GM18909 (cell line): ENCODE results near the gene ARHGAP15.

ENCODE experiments used
- ATAC-seq: cut with Tn5 transposase; IDR thresholded peaks from one replicate; pipeline ENCODE4 v1.9.1; 2021; ENCODE audit warnings: mild to moderate bottlenecking; ENCODE audit not compliant: unreplicated experiment, poor library complexity

Gene ARHGAP15

DNA sequence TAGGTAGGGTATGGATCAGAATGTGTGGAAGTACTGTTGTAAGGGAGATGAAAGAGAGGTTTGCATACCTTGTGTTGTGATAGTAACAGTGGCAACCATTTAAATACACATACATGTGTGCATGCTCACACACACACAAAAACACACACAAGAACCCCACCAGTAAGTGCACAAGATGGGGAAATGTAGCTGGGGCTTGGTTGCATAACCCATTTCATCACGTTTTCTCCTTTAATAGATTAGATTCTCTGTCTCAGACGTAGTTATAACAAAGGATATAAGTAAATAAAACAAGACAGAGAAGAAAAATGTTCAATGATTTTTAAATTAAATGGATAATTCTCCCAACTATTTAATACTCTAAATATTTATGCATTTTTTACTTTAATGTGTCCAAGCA is 13.4 kb downstream of the ARHGAP15 start:
- no peak for ATAC-seq

DNA sequence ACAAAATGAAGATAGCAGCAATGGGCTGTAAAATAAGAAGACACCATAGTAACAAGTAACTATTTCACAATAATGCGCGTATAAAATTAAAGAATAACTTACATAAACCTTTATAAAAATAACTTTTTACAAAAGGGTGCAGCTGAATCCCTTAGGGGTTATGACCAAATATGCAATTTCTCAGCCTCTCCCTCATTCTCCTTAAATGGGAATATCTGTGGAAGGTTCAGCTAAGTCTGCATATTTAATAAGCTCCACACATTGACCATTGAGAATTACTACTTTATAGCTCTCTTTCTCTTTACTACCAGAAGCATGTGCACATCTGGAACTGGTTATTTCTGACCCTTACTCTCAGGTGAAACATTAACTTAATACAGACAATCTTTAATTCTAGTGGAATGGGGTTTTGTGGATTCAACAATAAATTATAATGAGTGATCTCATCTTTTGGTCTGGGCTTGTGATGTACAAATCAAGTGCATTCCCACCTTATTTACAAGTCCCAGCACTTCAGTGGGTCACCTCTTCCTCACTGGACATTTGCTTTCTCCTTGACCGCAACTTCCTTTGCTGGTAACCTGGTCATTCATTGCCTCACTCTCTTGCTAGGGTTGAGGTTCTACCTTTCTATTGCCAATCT is 15.7 kb downstream of the ARHGAP15 start:
- no peak for ATAC-seq

DNA sequence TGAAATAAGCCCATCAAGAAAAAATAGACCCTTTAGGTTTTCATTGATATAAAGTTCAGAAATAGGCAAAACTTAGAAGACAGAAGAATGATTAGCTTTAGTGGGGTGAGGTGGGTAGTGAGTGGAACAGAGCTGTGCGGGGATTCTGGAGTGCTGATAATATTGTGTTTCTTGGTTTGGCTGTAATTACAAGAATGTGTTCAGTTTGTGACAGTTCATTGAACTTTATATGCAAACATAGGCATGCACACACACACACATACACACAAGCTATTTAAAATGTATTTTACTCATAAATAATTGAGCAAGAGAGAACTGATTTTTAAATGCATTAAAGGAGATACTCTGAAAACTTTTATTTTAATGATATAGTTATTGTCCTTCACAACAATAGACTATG is 17.1 kb downstream of the ARHGAP15 start:
- ATAC-seq, result no peak

DNA sequence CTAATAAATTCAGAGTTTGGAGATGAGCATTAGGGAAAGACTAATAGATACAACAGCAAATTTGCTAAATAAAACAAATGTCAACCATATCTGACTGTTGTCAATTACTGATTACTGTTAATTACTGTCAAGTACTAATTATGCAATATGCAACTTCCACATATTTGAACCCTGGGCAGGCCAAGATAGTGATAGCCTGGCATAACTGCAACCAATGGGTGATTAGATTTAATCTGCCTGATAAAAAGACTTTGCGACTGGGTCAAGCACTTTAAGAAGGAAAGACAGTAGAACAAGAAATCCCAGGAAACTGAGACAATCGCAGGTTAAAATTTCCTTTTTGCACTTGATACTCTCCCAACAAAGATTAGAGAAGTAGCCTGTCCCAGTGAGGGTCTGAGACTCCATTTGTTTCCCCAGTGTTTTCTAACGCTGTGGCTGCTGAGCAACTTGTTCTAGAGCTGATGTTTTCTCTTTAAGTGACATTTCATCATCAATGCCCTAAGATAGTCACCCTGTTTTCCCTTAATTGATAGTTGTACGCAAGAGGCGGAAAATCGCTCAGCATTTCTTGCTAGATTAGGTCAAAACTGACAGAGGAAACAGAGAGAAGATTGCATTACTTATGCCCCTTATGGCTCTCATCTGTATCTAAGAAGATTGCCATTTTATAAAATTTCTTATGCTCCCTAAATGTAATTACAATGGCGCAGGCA is 17.8 kb downstream of the ARHGAP15 start:
- ATAC-seq, result no peak

DNA sequence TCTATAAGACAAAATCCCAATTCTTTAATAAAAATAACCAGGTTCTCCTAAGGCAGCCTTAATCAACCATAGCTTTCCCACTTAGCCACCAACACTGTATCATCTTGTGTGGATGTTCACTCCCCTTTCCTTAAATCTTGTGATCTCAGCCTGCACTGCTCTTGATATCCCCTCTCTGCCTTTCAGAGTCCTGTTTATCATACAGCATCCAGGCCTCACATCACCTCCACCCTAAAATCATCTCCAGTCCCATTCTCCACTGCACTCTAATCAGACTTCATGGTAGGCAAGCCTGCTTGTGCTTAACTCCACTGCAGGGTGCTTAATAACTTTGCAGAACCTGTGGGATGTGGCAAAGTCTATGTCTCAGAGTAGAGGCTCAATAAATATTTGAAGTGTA is 18.8 kb downstream of the ARHGAP15 start:
- ATAC-seq, result no peak

DNA sequence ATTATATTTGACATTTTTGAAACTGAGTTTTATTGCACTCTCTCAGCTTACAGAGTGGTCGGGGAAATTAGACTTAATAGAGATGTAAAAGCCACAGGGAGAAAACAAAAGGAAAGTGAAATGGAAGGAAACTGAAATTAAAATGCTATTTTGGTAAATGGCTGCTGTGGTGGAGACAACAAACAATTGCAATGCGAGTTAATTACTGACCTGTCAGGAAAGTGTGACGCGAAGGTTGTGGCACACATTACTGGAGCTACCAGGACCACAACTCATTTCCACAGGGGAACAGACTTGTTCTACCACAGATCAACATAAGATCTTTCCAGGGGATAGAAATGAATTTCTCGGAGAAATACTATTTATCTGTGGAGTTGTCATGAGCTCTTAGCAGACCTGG is 19.5 kb downstream of the ARHGAP15 start:
- ATAC-seq, result peak; percentile 67

DNA sequence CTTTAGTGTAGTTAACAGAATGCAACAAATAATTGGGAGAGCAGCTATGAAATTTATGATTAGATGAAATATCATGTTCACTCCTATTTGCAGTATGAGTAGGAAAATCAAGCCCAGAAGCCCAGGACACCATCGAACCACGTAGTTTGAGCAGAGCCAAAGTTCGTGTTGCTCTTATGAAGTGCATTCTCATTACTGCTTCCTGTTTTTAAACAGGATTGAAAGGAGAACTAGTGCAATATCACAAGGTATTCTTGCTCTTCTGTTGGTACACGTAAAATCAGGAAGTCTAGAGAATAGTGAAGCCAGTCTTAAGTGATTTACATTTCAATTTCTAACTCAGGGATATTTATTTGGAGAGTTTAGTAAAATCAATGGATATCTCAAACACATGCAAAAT is 21.1 kb downstream of the ARHGAP15 start:
- ATAC-seq, result peak; percentile 58

DNA sequence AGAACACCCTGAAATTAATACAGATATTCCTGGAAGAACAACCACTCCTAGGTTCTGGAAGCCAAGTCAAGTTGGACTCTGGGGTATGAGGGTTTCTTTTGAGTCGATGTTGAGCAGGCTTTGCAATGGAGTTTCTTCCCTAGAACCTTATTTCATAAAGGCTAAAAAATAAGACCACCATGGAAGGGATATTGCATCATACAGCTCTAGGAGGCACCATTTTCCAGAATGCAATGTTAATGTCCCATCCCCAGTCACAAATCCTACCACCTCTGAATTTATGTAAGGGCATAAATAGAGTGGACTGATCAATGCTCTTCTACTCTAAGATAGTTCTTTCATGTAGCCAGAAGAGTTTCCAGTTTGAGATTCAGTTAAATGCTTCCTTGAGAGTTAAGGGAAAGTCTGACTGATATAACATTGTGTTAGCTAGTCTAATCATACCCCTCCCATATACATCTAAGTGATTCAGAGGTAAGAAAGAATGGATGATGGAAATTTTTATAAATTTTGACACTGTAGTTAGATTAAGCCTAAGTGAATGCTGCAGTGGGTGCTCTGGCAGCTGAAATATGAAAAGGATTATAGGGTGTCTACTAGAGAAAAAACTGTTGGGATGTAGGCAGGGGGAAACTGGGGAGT is 22.0 kb downstream of the ARHGAP15 start:
- ATAC-seq, result no peak

DNA sequence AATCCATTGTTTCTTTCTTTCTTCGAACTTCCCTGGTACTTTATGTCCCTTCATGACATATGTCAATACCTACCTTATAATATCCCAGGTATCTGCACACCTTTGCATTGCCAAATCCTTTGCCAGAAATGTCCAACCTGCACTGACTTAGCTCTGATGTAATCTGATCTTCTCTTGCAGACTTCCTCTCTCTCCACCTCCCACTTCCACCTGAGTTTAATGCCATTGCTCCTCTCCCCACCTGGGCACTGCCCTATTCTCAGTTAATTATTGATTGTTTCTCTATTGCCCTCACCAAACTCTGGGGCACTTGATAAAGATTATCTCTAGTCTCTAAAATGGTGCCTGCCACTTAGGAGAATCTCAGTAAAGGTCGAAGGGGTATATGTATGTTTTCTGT is 23.0 kb downstream of the ARHGAP15 start:
- no peak for ATAC-seq

DNA sequence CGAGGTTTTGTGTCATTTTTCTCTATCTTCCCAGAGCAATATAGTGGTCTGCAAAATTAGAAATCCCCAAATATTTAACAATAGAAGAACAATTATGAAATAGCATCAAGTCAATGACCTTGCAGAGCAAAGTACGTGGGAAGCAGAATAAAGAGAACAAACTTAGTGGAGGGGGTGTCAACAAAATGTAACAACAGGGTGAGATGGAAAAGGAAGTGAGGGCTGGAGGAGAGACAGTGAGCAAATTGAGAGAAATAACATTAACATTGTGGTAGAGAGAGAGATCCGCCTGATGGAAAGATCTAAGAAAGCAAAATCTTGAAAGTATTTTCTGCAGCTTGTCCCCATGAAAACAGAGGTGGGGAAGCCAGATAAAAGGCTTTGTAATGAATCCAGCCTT is 23.4 kb downstream of the ARHGAP15 start:
- no peak for ATAC-seq

DNA sequence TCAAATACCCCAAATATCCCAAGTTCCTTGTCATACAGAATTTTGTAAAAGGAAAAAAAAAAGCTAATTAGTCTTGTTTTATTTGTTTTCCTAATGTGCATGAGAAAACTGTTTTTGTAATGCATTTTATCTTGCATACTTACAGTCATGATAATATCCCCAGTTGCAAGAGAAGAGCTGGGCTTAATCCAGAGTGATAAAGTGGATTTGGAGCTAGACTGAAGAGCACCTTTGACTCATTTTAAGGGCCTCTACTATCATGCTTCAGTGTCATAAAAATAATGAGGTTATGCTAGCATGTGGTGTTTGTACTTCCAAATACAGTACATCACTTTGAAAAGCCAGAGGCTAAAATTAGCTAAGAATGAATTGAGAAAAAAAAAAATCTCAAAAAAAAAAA is 26.4 kb downstream of the ARHGAP15 start:
- no peak for ATAC-seq

DNA sequence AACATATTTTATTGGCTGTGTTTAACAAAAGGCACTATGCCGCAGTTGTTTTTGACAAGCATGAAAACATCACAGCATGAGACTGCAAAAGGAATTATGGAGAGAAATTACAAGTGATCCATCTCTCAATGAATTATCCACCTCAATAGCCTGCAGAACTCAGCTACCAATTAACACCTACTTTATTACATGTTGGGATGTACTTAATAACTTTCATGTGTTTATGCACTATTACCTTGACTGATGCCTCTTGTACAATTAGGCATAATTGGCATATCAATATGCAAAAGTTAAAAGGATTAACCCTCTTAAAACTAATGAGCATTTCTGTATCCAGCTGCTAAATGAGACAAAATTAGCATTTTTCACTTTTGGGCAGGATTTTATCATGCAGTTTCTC is 27.8 kb downstream of the ARHGAP15 start:
- ATAC-seq, result no peak

DNA sequence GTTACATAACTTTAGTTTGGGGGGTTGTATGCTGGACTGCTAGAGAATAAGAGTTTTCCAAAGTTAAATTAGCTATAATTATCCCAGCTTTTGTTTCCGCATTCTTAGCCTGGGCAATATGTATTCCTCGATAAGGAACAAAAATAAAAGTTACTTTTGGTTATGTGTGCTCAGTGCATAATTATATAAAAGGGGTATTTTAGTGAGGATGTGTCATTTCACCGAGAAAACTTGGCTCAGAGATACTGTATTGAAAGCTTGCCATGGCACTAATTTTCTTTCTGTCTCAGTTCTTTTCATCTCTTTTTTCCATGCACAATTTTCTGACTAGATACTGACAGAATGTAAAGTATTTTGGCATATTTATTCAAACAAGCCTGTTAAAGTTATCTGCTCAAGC is 28.2 kb downstream of the ARHGAP15 start:
- ATAC-seq, result no peak

DNA sequence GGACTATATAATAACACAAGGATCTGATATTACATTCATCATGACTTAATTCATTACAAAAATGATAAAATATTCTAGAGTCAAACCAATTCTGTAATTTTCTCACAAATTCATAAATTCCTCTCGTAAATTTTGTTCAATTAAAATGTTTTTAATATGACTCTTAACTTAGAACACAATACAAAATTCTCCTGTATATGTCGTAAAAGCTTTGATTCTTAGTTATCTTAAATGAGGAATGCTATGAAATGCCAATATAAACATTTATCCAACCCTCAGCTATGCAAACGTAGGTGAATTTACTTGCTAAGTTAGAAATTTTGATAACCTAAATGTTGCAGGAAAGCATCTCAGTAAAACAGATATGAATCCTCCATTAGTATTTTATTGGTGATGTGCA is 28.9 kb downstream of the ARHGAP15 start:
- no peak for ATAC-seq

DNA sequence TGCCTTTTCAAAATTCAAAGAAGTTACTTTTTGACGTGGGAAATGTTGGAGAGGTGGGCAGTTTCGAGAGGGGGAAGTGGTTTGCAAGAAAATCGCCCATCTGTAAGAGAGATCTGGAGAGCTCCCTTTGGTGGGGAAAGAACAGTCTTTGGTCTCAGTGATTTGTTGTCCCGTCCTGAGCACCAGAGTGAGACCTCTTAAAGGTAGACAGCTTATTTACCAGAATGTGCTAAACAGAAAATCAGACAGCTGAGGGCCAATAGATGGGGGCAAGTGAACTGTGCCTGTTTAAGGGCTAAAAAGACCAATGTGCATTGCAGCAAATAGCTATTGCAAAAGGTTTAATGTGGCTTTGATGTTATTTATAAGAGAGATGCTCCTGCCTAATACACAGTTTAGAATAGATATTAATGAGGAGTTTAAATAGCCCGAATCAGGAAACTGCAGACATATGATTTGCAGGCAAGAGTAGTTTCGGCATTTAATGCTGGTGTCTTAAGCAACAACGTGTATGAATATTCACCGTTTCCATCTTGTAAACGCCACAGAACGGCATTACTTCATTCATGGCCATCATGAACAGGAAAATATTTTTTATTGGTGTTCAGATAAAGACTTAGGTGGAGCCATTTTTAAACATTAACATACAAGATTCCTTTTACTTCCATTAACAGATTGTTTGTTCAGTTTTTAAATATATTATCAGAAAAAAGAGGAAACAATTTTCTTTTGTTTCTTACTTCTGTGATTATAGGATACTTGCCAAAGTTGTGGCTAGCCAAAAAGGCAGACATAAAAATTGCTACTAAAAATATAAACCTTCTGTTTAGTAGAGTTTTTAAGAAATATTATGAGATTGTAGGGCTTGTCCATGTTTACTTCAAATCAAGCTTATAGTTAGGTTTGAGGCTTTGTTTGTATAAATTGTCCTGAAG is 29.6 kb downstream of the ARHGAP15 start:
- ATAC-seq, result no peak

DNA sequence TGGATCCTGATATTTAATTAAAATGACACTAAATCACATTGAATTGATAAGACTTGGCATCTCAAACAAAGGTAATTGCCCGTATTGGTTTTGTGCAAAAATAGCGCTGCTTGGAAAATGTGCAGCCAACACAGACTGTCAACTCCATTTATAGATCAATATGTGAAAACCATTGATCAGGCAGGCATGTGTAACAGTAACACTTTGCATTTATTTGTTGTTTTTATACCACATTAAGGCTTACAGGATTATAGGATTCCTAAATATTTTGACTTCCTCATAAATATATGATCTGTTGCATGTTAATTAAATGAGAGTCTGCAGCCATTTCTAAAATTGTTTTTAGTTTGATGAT is 30.2 kb downstream of the ARHGAP15 start:
- no peak for ATAC-seq

DNA sequence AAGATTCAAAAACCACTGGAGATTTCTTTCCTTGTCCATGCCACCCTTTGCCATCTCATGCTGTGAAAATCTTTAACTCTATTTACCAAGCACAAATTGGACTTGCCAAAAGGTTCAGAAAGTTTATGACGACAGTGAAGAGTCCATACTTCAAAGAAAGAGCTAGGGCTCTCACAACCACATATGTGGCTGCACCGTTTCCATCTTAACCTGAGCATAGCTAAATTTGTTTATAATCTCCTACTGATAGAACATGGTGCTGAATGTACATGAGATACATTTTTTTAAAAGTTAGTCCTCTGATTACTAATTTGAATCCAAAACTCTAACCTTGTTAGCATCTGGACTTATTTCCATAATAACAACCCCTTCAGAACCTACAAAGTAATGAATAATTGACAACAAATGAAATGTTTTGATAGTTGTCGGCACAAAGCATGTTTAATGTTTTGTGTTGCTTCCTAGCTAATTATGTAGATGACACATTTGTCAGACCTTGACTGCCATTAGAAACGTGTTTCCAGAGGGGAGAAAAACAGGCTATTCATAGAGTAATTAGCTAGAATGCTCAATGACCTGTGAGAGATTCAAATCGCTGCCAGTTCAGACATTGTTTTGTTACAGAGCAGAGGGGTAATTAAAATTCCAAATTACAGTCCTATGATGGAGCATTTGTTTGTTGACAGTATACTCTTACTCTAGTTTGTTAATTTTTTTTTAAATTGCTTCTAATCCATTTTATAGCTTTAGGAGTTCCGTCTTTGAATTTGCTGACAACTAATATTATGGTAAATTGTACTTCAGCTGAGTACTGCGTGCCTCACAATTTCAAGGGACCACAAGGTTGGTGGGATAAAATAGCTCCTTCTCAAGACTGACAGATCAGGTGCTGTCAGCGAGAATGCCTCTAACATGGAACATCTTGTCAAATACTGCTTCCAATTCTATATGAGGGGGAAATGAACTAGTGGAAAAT is 31.8 kb downstream of the ARHGAP15 start:
- ATAC-seq, result no peak

DNA sequence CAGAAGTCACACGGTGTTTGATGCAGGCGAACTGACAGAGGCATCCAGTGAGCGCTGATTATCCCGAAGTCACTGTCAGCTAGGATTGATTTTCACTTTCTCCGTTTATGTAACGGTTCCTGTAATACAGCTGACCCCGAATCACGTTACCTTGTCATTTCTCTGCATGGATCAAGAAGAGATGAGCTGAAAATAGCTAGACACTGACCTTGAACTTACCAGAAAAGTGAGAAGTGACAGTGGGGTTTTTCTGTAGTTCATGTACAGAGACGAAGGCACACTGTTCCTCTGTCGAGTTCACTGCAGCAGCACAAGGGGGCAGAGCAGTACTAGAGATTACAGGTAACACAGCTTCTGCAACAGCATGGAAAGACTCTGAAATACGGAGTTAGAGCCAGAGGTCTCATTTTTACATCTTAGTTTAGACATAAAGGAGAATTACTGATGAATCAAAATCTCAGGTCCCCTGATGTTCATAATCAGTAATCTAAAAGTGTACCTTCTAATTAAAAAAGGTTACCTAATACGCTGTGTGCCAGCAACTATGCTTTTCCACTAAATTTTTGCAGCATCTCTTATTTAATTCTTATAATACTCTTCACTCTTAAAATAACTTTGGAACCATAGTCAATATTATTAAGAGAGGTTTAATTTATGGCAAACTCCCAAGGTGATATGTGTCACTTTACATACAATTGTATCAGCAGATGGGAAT is 33.1 kb downstream of the ARHGAP15 start:
- peak; percentile 86 for ATAC-seq

DNA sequence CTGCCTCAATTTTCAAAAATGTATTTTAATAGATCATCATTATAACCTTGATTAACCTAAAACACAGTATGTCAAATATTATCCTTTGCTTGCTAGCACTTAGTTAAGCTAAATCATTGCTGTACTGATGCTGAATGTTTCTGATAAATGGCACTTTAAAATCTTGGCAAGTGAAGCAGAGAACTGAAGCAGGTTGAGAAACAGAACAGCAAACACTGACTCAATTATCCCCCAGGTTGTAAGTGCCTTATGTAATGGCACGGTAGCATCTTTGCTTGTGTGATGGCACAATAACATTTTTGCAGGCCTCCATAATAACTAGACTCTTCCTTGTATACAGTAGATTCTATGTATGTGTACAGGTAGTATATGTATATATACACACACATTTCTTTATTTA is 33.8 kb downstream of the ARHGAP15 start:
- ATAC-seq, result no peak
